Neural cell (in vitro differentiated cells): Measurements from ENCODE around the gene VSIR. TPM values are rescaled to one million over a fixed set of nuclear protein-coding genes. Genes with fewer than 3 reads are reported as not detected.
A peak's percentile ranks its signal among the peaks of the same experiment; 100 is the strongest.

Source experiments
- H2AFZ ChIP-seq: fragments of 200-600, 300-800 bp; sonication (generic), shearing (Covaris generic); 2 replicates; pipeline ENCODE4 v1.6.0; 2014; ENCODE audit warnings: low read depth, mild to moderate bottlenecking, antibody characterized with exemption, low read length, moderate library complexity
- H3F3A ChIP-seq: fragments of 200-600 bp; shearing (Covaris generic); 2 replicates; pipeline ENCODE4 v1.6.1; 2016; ENCODE audit warnings: mild to moderate bottlenecking, moderate library complexity, mixed read lengths, antibody characterized with exemption, low read length; ENCODE audit not compliant: insufficient read depth, poor library complexity, severe bottlenecking
- H3K27ac ChIP-seq: fragments of 200-600, 300-800 bp; sonication (generic), shearing (Covaris generic); 2 replicates; pipeline ENCODE4 v1.5.1; 2014; ENCODE audit warnings: mild to moderate bottlenecking, low read length, moderate library complexity
- H3K27me3 ChIP-seq: fragments of 300-800, 200-600 bp; sonication (generic), shearing (Covaris generic); 2 replicates; pipeline ENCODE4 v1.6.0; 2014; ENCODE audit warnings: mild to moderate bottlenecking, low read depth, low read length, moderate library complexity; ENCODE audit not compliant: insufficient read depth
- H3K36me3 ChIP-seq: fragments of 300-800, 200-600 bp; sonication (generic), shearing (Covaris generic); 2 replicates; pipeline ENCODE4 v1.5.1; 2014; ENCODE audit warnings: mild to moderate bottlenecking, antibody characterized with exemption, low read length, moderate library complexity; ENCODE audit not compliant: insufficient read depth
- H3K4me2 ChIP-seq: fragments of 300-800, 200-600 bp; sonication (generic), shearing (Covaris generic); 2 replicates; pipeline ENCODE4 v1.6.0; 2014; ENCODE audit warnings: mild to moderate bottlenecking, low read length
- H3K4me3 ChIP-seq: fragments of 300-800, 200-600 bp; sonication (generic), shearing (Covaris generic); 2 replicates; pipeline ENCODE4 v1.5.1; 2014; ENCODE audit warnings: mild to moderate bottlenecking, low read length, moderate library complexity
- H3K79me2 ChIP-seq: fragments of 200-600 bp; shearing (Covaris generic); replicated peaks from 2 replicates; pipeline ENCODE4 v1.6.0; 2014; ENCODE audit warnings: mild to moderate bottlenecking, low read length, moderate library complexity; ENCODE audit not compliant: insufficient read depth
- H3K9ac ChIP-seq: fragments of 300-800, 200-600 bp; sonication (generic), shearing (Covaris generic); 2 replicates; pipeline ENCODE4 v1.6.1; 2016; ENCODE audit warnings: mild to moderate bottlenecking, low read length, mixed read lengths
- H3K9me2 ChIP-seq: fragments of 200-600 bp; shearing (Covaris generic); 2 replicates; pipeline ENCODE4 v1.6.1; 2016; ENCODE audit warnings: mild to moderate bottlenecking, low read length, mixed read lengths; ENCODE audit not compliant: insufficient read depth
- H3K9me3 ChIP-seq: fragments of 200-600, 300-800 bp; sonication (generic), shearing (Covaris generic); 2 replicates; pipeline ENCODE4 v1.6.1; 2016; ENCODE audit warnings: mild to moderate bottlenecking, mixed run types, low read length, moderate library complexity, mixed read lengths
- H4K20me1 ChIP-seq: fragments of 200-600 bp; shearing (Covaris generic); 2 replicates; pipeline ENCODE4 v1.6.1; 2016; ENCODE audit warnings: mild to moderate bottlenecking, mixed run types; ENCODE audit not compliant: insufficient read depth
- CTCF ChIP-seq: fragments of 450-650 bp; IDR thresholded peaks from 2 replicates; pipeline ENCODE4 v1.5.1; 2014; ENCODE audit warnings: antibody characterized with exemption, mild to moderate bottlenecking, moderate library complexity; ENCODE audit not compliant: poor library complexity, severe bottlenecking
- EP300 ChIP-seq: fragments of 450-650 bp; conservative IDR thresholded peaks from 2 replicates; pipeline ENCODE4 v1.6.1; 2014; ENCODE audit warnings: antibody characterized with exemption, mild to moderate bottlenecking, moderate library complexity; ENCODE audit not compliant: poor library complexity, severe bottlenecking
- EZH2 ChIP-seq: fragments of 200-600, 300-800 bp; shearing (Covaris generic), sonication (generic); IDR thresholded peaks from 2 replicates; pipeline ENCODE4 v1.6.1; 2014; ENCODE audit warnings: antibody characterized with exemption, low read length, borderline replicate concordance, mild to moderate bottlenecking; ENCODE audit not compliant: insufficient read depth, poor library complexity, severe bottlenecking
- MXI1 ChIP-seq: fragments of 450-650 bp; conservative IDR thresholded peaks from 2 replicates; pipeline ENCODE4 v1.6.1; 2014; ENCODE audit warnings: antibody characterized with exemption, mild to moderate bottlenecking; ENCODE audit not compliant: poor library complexity, severe bottlenecking
- POLR2AphosphoS5 ChIP-seq: IDR thresholded peaks from 2 replicates; pipeline ENCODE4 v1.6.1; 2012
- RAD21 ChIP-seq: fragments of 450-650 bp; conservative IDR thresholded peaks from 2 replicates; pipeline ENCODE4 v1.6.1; 2014; ENCODE audit warnings: antibody characterized with exemption, mild to moderate bottlenecking, moderate library complexity
- REST ChIP-seq: IDR thresholded peaks from 2 replicates; pipeline ENCODE4 v1.6.1; 2012; ENCODE audit warnings: borderline replicate concordance
- SMC3 ChIP-seq: fragments of 450-650 bp; conservative IDR thresholded peaks from 2 replicates; pipeline ENCODE4 v1.6.1; 2014; ENCODE audit warnings: antibody characterized with exemption, mild to moderate bottlenecking, moderate library complexity; ENCODE audit not compliant: poor library complexity
- TAF1 ChIP-seq: IDR thresholded peaks from 2 replicates; pipeline ENCODE4 v1.6.1; 2012; ENCODE audit warnings: low read depth
- polyA minus RNA-seq: library from RNA; depleted of rRNA, polyadenylated mRNA; stranded (reverse); fragments of >200 nt; gene quantifications from 2 replicates; pipeline ENCODE4 v1.2.3, GENCODE V29; 2014
- polyA plus RNA-seq: library from polyadenylated mRNA; depleted of rRNA; stranded (reverse); fragments of >200 nt; gene quantifications from 2 replicates; pipeline ENCODE4 v1.2.3, GENCODE V29; 2014

The VSIR gene
- polyA plus RNA-seq (not detected in 2 replicates), polyA minus RNA-seq (not detected in 2 replicates)

GRCh38 chr10:71773221-71773971 lies at the start of gene VSIR:
TSS of gene VSIR (minus strand) at chr10:71773520. CDS start at chr10:71773439, 81 bp downstream.
- Histone ChIP-seq H3K4me2 (peak within 1 kb of the TSS; percentile 30), H3K9ac (no peak within 1 kb of the TSS), H3K27ac (no peak within 1 kb of the TSS), H3K9me3 (no peaks in the 10 kb centered on the region), H2AFZ (no peak within 1 kb of the TSS), H3K4me3 (peak within 1 kb of the TSS; percentile 56), H3K27me3 (peaks cover 24% of the 10 kb centered on the region), H3K79me2 (no peaks in the 10 kb centered on the region), H4K20me1 (no peaks in the 10 kb centered on the region), H3K36me3 (no peaks in the 10 kb centered on the region), H3K9me2 (no peaks in the 10 kb centered on the region), H3F3A (no peaks in the 10 kb centered on the region)
- TF ChIP-seq EZH2: no peak
- no peak for TF ChIP-seq REST
- TF ChIP-seq TAF1: no peak
- no peak for TF ChIP-seq POLR2AphosphoS5
- TF ChIP-seq CTCF: peak; percentile 86
- peak; percentile 62 for TF ChIP-seq SMC3
- peak; percentile 36 for TF ChIP-seq MXI1
- TF ChIP-seq EP300: no peak
- TF ChIP-seq RAD21: peak; percentile 54

- H2AFZ ChIP-seq: no peak overlapping the region
- H3K9me2 ChIP-seq: no peaks in the 10 kb centered on the region
- H3K79me2 ChIP-seq: no peaks in the 10 kb centered on the region
- H3K27me3 ChIP-seq: no peaks in the 10 kb centered on the region
- peaks cover 9% of the 10 kb centered on the region for H3K36me3 ChIP-seq
- H3K9me3 ChIP-seq: no peaks in the 10 kb centered on the region
- no peaks in the 10 kb centered on the region for H3F3A ChIP-seq
- no peaks in the 10 kb centered on the region for H4K20me1 ChIP-seq
- no peak overlapping the region for H3K27ac ChIP-seq
- H3K4me3 ChIP-seq: no peak overlapping the region
- no peak for TF ChIP-seq EP300
- TF ChIP-seq TAF1: no peak
- TF ChIP-seq MXI1: no peak
- no peak for TF ChIP-seq REST
- TF ChIP-seq CTCF: no peak
- no peak for TF ChIP-seq POLR2AphosphoS5
- TF ChIP-seq EZH2: no peak
- TF ChIP-seq RAD21: no peak
- no peak for TF ChIP-seq SMC3
- H3K4me2 ChIP-seq: no peak overlapping the region
- no peak overlapping the region for H3K9ac ChIP-seq
These were observed 48.8 kb upstream of the VSIR start for GRCh38 chr10:71821909-71822763.
